GM18909 (cell line): ENCODE data around the gene HPDL.
"Not testable (repeated sequence)": the region's sequence is repeated elsewhere in the genome, so short reads cannot be mapped to it uniquely, and the experiment has no call there.

ENCODE experiments used
- ATAC-seq: cut with Tn5 transposase; IDR thresholded peaks from one replicate; pipeline ENCODE4 v1.9.1; 2021; ENCODE audit warnings: mild to moderate bottlenecking; ENCODE audit not compliant: unreplicated experiment, poor library complexity

The HPDL gene

GRCh38 chr1:45348609-45348965 lies 21.9 kb downstream of the HPDL start:
- no peak for ATAC-seq

GRCh38 chr1:45348966-45349677 lies 22.4 kb downstream of the HPDL start:
- no peak for ATAC-seq

- no peak for ATAC-seq
Observed at GRCh38 chr1:45351508-45351907, 24.8 kb downstream of the HPDL start.

- ATAC-seq, result no peak
Observed at GRCh38 chr1:45353685-45354084, 27.0 kb downstream of the HPDL start.

GRCh38 chr1:45354838-45355237 lies 28.1 kb downstream of the HPDL start:
- no peak for ATAC-seq

- ATAC-seq, result no peak
Observed at GRCh38 chr1:45355683-45356082, 29.0 kb downstream of the HPDL start.

GRCh38 chr1:45356186-45356585 lies 29.5 kb downstream of the HPDL start:
- ATAC-seq, result no peak

- ATAC-seq, result no peak
Observed at GRCh38 chr1:45359882-45360513, 33.3 kb downstream of the HPDL start.

- not testable (repeated sequence) for ATAC-seq
Observed at GRCh38 chr1:45360981-45361380, 34.3 kb downstream of the HPDL start.

GRCh38 chr1:45364294-45364693 lies 37.6 kb downstream of the HPDL start:
- ATAC-seq, result no peak

- peak; percentile 44 for ATAC-seq
Observed at GRCh38 chr1:45365051-45365450, 38.4 kb downstream of the HPDL start.

- ATAC-seq, result no peak
Observed at GRCh38 chr1:45370575-45370974, 43.9 kb downstream of the HPDL start.

- no peak for ATAC-seq
Observed at GRCh38 chr1:45373573-45373972, 46.9 kb downstream of the HPDL start.

- ATAC-seq, result no peak
Observed at GRCh38 chr1:45375104-45376090, 48.7 kb downstream of the HPDL start.

- ATAC-seq, result no peak
Observed at GRCh38 chr1:45378184-45378583, 51.5 kb downstream of the HPDL start.
